Measurements from ENCODE around the gene FAM124B.

- no peak for TF ChIP-seq POLR2A (IDR thresholded peaks at IDR 0.05; ENCODE audit: low read length)
- TF ChIP-seq GATA1 (IDR thresholded peaks at IDR 0.05; ENCODE audit: low read depth, low read length): no peak
These were observed 31.5 kb upstream of the FAM124B start for GRCh38 chr2:224433442-224433841.

Data from erythroblast (primary cell).